ENCODE data around the gene FYB1.

The FYB1 gene

DNA sequence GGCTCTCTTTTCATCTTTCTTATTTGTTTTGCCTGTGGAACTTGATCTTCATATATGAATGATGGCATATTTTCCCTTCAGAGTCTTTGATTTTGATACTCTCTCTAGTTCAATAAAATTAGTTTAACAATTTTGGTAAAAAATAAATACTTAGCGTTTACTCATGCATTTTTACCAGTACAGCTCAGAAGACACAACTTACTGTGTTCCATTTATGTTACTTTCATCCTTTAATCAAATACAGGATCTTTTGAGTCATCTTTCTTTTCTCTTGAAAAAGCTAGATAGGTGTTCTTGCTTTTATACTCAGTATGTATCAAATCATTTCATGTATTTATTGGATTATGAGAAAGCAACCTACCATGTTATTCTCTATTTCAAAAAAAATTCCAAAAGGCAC, 98.0 kb downstream of the FYB1 start:
- no peaks in the 10 kb centered on the region for H3K36me3 ChIP-seq (ENCODE audit: control insufficient read depth, insufficient read depth, low read length)
- H3K27me3 ChIP-seq (ENCODE audit: control insufficient read depth, insufficient read depth, low read length, poor library complexity, severe bottlenecking): no peaks in the 10 kb centered on the region
- H3K9me3 ChIP-seq (ENCODE audit: control insufficient read depth, low read length): no peaks in the 10 kb centered on the region
- no peak overlapping the region for H3K27ac ChIP-seq (ENCODE audit: insufficient read depth, low read depth, low read length, poor library complexity, severe bottlenecking)
- no peaks in the 10 kb centered on the region for H3K4me1 ChIP-seq (ENCODE audit: control insufficient read depth, insufficient read depth, low read length)
- 80 to 91% methylated on average over 1 of the region's 1 CpG for WGBS, 2 experiments
- no peak overlapping the region for H3K4me3 ChIP-seq (ENCODE audit: insufficient read depth, low read depth, low read length)

- Histone ChIP-seq H3K27me3 (ENCODE audit: control insufficient read depth, insufficient read depth, low read length, poor library complexity, severe bottlenecking) (no peaks in the 10 kb centered on the region), H3K9me3 (ENCODE audit: control insufficient read depth, low read length) (no peaks in the 10 kb centered on the region), H3K36me3 (ENCODE audit: control insufficient read depth, insufficient read depth, low read length) (no peaks in the 10 kb centered on the region), H3K4me3 (ENCODE audit: insufficient read depth, low read depth, low read length) (no peak overlapping the region), H3K27ac (ENCODE audit: insufficient read depth, low read depth, low read length, poor library complexity, severe bottlenecking) (no peak overlapping the region), H3K4me1 (ENCODE audit: control insufficient read depth, insufficient read depth, low read length) (no peaks in the 10 kb centered on the region)
- WGBS, 2 experiments: 100% methylated on average over 1 of the region's 1 CpG; no CpG with 5 or more reads in 1 of the 2 experiments
Observed at GRCh38 chr5:39120052-39120420, 99.3 kb downstream of the FYB1 start.

DNA sequence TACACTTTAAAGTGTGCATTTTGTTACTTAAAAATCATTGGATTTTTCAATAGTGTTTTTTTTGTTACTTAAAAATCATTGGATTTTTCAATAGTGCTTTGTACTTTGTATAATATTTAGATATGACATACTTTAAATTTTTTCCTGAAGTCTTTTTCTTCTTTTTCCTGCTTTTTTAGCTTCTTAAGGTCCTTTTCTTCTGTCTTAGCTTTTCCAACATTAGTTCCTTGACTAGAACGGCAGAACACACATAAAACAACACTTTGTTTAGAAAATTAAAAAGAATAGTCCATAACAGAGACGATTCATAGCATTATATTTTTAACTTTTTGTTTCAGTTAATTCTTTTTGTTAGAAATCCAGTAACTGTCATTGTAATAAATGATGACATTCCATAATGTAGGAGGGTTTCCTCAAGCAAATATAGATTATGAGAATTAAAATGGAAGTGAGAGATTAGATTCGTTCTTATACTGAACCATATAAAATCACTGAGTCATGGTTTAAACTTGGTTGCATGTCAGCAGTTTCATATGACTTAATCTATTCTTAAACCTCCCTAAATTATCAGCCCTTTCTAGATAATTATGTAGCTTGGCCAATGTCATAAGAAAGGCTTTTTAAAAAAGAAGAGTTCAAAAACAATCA, 99.8 kb downstream of the FYB1 start:
- no peaks in the 10 kb centered on the region for H3K9me3 ChIP-seq (ENCODE audit: control insufficient read depth, low read length)
- H3K4me3 ChIP-seq (ENCODE audit: insufficient read depth, low read depth, low read length): no peak overlapping the region
- no peaks in the 10 kb centered on the region for H3K27me3 ChIP-seq (ENCODE audit: control insufficient read depth, insufficient read depth, low read length, poor library complexity, severe bottlenecking)
- no peaks in the 10 kb centered on the region for H3K4me1 ChIP-seq (ENCODE audit: control insufficient read depth, insufficient read depth, low read length)
- no peaks in the 10 kb centered on the region for H3K36me3 ChIP-seq (ENCODE audit: control insufficient read depth, insufficient read depth, low read length)
- no peak overlapping the region for H3K27ac ChIP-seq (ENCODE audit: insufficient read depth, low read depth, low read length, poor library complexity, severe bottlenecking)
- WGBS, 2 experiments: 83 to 100% methylated on average over 1 of the region's 3 CpGs

GRCh38 chr5:39118638-39119037, 100.7 kb downstream of the FYB1 start:
- Histone ChIP-seq H3K27ac (ENCODE audit: insufficient read depth, low read depth, low read length, poor library complexity, severe bottlenecking) (no peak overlapping the region), H3K36me3 (ENCODE audit: control insufficient read depth, insufficient read depth, low read length) (no peaks in the 10 kb centered on the region), H3K4me3 (ENCODE audit: insufficient read depth, low read depth, low read length) (no peak overlapping the region), H3K4me1 (ENCODE audit: control insufficient read depth, insufficient read depth, low read length) (no peaks in the 10 kb centered on the region), H3K9me3 (ENCODE audit: control insufficient read depth, low read length) (no peaks in the 10 kb centered on the region), H3K27me3 (ENCODE audit: control insufficient read depth, insufficient read depth, low read length, poor library complexity, severe bottlenecking) (no peaks in the 10 kb centered on the region)
- WGBS, 2 experiments: 97% methylated on average over 2 of the region's 2 CpGs; no CpG with 5 or more reads in 1 of the 2 experiments

DNA sequence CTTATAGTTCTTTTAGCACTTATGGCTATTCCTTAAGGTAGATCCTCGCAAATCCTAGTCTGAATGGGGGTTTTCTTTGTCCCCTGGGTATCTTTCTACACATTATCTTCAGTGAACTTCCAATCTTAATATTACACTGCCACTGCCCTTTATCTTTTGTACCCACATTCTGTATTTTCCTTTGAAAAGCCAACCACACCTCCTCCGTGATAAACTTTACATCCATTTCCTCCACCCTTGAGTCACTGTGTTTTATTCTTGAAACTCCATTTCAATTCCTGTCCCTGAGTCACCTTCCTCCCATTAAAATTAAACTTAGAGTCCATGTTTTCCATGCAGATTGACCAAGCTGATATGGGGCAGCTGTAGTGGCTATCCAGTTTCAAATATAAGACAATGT, 102.0 kb downstream of the FYB1 start:
- Histone ChIP-seq H3K4me3 (ENCODE audit: insufficient read depth, low read depth, low read length) (no peak overlapping the region), H3K27ac (ENCODE audit: insufficient read depth, low read depth, low read length, poor library complexity, severe bottlenecking) (no peak overlapping the region), H3K36me3 (ENCODE audit: control insufficient read depth, insufficient read depth, low read length) (no peaks in the 10 kb centered on the region), H3K4me1 (ENCODE audit: control insufficient read depth, insufficient read depth, low read length) (no peaks in the 10 kb centered on the region), H3K9me3 (ENCODE audit: control insufficient read depth, low read length) (no peaks in the 10 kb centered on the region), H3K27me3 (ENCODE audit: control insufficient read depth, insufficient read depth, low read length, poor library complexity, severe bottlenecking) (no peaks in the 10 kb centered on the region)
- 91 to 94% methylated on average over 2 of the region's 2 CpGs for WGBS, 2 experiments

GRCh38 chr5:39116344-39117170, 102.8 kb downstream of the FYB1 start:
- Histone ChIP-seq H3K36me3 (ENCODE audit: control insufficient read depth, insufficient read depth, low read length) (no peaks in the 10 kb centered on the region), H3K27ac (ENCODE audit: insufficient read depth, low read depth, low read length, poor library complexity, severe bottlenecking) (no peak overlapping the region), H3K9me3 (ENCODE audit: control insufficient read depth, low read length) (no peaks in the 10 kb centered on the region), H3K4me3 (ENCODE audit: insufficient read depth, low read depth, low read length) (no peak overlapping the region), H3K4me1 (ENCODE audit: control insufficient read depth, insufficient read depth, low read length) (no peaks in the 10 kb centered on the region), H3K27me3 (ENCODE audit: control insufficient read depth, insufficient read depth, low read length, poor library complexity, severe bottlenecking) (no peaks in the 10 kb centered on the region)
- WGBS, 2 experiments: 100% methylated on average over 2 to 3 of the region's 3 CpGs

GRCh38 chr5:39115644-39116343, 103.6 kb downstream of the FYB1 start:
- H3K4me1 ChIP-seq (ENCODE audit: control insufficient read depth, insufficient read depth, low read length): no peaks in the 10 kb centered on the region
- no peak overlapping the region for H3K27ac ChIP-seq (ENCODE audit: insufficient read depth, low read depth, low read length, poor library complexity, severe bottlenecking)
- no peak overlapping the region for H3K4me3 ChIP-seq (ENCODE audit: insufficient read depth, low read depth, low read length)
- H3K9me3 ChIP-seq (ENCODE audit: control insufficient read depth, low read length): no peaks in the 10 kb centered on the region
- no peaks in the 10 kb centered on the region for H3K27me3 ChIP-seq (ENCODE audit: control insufficient read depth, insufficient read depth, low read length, poor library complexity, severe bottlenecking)
- H3K36me3 ChIP-seq (ENCODE audit: control insufficient read depth, insufficient read depth, low read length): no peaks in the 10 kb centered on the region
- WGBS, 2 experiments: 94 to 95% methylated on average over 5 of the region's 5 CpGs

DNA sequence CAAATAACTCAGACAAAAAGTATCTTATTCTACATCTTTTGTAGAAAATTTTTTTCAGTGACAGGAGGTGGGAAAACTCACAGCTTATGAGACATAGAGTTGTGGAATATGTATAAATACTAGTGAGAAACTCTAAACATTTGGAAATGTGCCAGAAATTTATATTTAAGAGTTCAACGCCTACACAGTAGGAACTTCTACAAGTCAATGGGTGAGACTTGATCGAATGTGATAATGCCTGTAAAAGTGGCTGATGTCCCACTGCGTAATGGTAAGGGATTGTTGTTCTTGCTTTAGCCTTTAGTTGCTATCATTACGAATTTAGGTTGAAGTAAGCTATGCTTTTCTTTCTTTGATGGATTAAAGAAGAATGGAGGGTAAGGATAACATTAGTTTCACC, 105.2 kb downstream of the FYB1 start:
- no peaks in the 10 kb centered on the region for H3K36me3 ChIP-seq (ENCODE audit: control insufficient read depth, insufficient read depth, low read length)
- no peaks in the 10 kb centered on the region for H3K9me3 ChIP-seq (ENCODE audit: control insufficient read depth, low read length)
- no peak overlapping the region for H3K27ac ChIP-seq (ENCODE audit: insufficient read depth, low read depth, low read length, poor library complexity, severe bottlenecking)
- no peaks in the 10 kb centered on the region for H3K4me1 ChIP-seq (ENCODE audit: control insufficient read depth, insufficient read depth, low read length)
- no peaks in the 10 kb centered on the region for H3K27me3 ChIP-seq (ENCODE audit: control insufficient read depth, insufficient read depth, low read length, poor library complexity, severe bottlenecking)
- 95 to 97% methylated on average over 4 of the region's 4 CpGs for WGBS, 2 experiments
- H3K4me3 ChIP-seq (ENCODE audit: insufficient read depth, low read depth, low read length): no peak overlapping the region

DNA sequence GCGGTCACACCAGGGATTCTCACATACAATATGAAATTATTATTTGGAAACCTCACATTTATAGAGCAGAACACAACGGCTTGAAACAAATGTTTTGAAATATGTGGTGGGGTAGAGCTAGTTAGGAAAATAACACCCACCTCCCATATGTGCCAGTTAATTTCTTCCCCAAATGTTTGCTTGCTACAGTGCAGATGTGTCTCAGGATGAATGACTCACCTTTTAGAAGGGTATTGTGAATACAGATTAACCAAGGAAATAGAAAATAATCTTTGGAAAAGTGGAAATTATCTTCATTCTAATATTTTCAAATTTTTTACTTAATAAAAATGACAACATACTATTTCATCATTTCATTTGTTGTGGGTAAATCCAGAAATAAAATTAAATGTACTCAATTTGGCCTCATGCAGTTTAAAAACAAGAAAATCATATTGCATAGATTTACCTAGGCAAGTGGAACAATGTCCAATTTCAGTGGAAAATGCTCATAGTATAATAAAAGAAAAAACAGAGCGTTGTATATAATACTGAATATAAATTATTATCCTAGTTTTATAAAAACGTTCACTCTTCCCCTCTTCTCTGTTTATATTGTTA, 105.9 kb downstream of the FYB1 start:
- Histone ChIP-seq H3K4me3 (ENCODE audit: insufficient read depth, low read depth, low read length) (no peak overlapping the region), H3K27ac (ENCODE audit: insufficient read depth, low read depth, low read length, poor library complexity, severe bottlenecking) (no peak overlapping the region), H3K27me3 (ENCODE audit: control insufficient read depth, insufficient read depth, low read length, poor library complexity, severe bottlenecking) (no peaks in the 10 kb centered on the region), H3K36me3 (ENCODE audit: control insufficient read depth, insufficient read depth, low read length) (no peaks in the 10 kb centered on the region), H3K4me1 (ENCODE audit: control insufficient read depth, insufficient read depth, low read length) (no peaks in the 10 kb centered on the region), H3K9me3 (ENCODE audit: control insufficient read depth, low read length) (no peaks in the 10 kb centered on the region)
- WGBS, 2 experiments: no CpG with 5 or more reads among the region's 4 CpGs

- no peak overlapping the region for H3K27ac ChIP-seq (ENCODE audit: insufficient read depth, low read depth, low read length, poor library complexity, severe bottlenecking)
- H3K4me1 ChIP-seq (ENCODE audit: control insufficient read depth, insufficient read depth, low read length): no peaks in the 10 kb centered on the region
- no peaks in the 10 kb centered on the region for H3K27me3 ChIP-seq (ENCODE audit: control insufficient read depth, insufficient read depth, low read length, poor library complexity, severe bottlenecking)
- no peaks in the 10 kb centered on the region for H3K36me3 ChIP-seq (ENCODE audit: control insufficient read depth, insufficient read depth, low read length)
- no peaks in the 10 kb centered on the region for H3K9me3 ChIP-seq (ENCODE audit: control insufficient read depth, low read length)
- no peak overlapping the region for H3K4me3 ChIP-seq (ENCODE audit: insufficient read depth, low read depth, low read length)
- 89 to 93% methylated on average over 2 of the region's 2 CpGs for WGBS, 2 experiments
Observed at GRCh38 chr5:39109606-39110005, 109.8 kb downstream of the FYB1 start.

All from ectodermal cell (in vitro differentiated cells).